H9 (cell line): ENCODE data around the gene TMPRSS7. TPM values are rescaled to one million over a fixed set of nuclear protein-coding genes. Genes with fewer than 3 reads are reported as not detected.

Experiments used
- DNase-seq: peaks from one replicate; pipeline ENCODE4 v3.0.0-alpha.2; 2017
- H2AFZ ChIP-seq: one replicate; pipeline ENCODE4 v1.6.1; 2013; ENCODE audit warnings: mild to moderate bottlenecking, low read length, control low read depth, moderate library complexity
- H2AK5ac ChIP-seq: 2 replicates; pipeline ENCODE4 v1.6.1; 2013; ENCODE audit warnings: low read length, control low read depth, mixed read lengths; ENCODE audit not compliant: insufficient read length
- H2BK120ac ChIP-seq: one replicate; pipeline ENCODE4 v1.6.1; 2013; ENCODE audit warnings: low read depth, mild to moderate bottlenecking, low read length, control low read depth, inconsistent platforms; ENCODE audit not compliant: poor library complexity, severe bottlenecking
- H2BK12ac ChIP-seq: 2 replicates; pipeline ENCODE4 v1.6.1; 2013; ENCODE audit warnings: low read length, control low read depth, mixed read lengths, low read depth; ENCODE audit not compliant: insufficient read length
- H2BK15ac ChIP-seq: 2 replicates; pipeline ENCODE4 v1.6.1; 2013; ENCODE audit warnings: low read depth, low read length, control low read depth
- H2BK20ac ChIP-seq: one replicate; pipeline ENCODE4 v1.6.1; 2013; ENCODE audit warnings: low read depth, mild to moderate bottlenecking, low read length, control low read depth, inconsistent platforms; ENCODE audit not compliant: poor library complexity, severe bottlenecking
- H2BK5ac ChIP-seq: 2 replicates; pipeline ENCODE4 v1.6.1; 2013; ENCODE audit warnings: low read length, control low read depth, mixed read lengths; ENCODE audit not compliant: insufficient read length
- H3K14ac ChIP-seq: 2 replicates; pipeline ENCODE4 v1.6.1; 2013; ENCODE audit warnings: low read length, control low read depth; ENCODE audit not compliant: insufficient read depth
- H3K18ac ChIP-seq: 2 replicates; pipeline ENCODE4 v1.6.1; 2013; ENCODE audit warnings: low read depth, mild to moderate bottlenecking, mixed read lengths, low read length, control low read depth; ENCODE audit not compliant: insufficient read length
- H3K23ac ChIP-seq: 2 replicates; pipeline ENCODE4 v1.6.1; 2013; ENCODE audit warnings: low read length, control low read depth, mixed read lengths, low read depth; ENCODE audit not compliant: insufficient read length
- H3K23me2 ChIP-seq: 2 replicates; pipeline ENCODE4 v1.6.1; 2013; ENCODE audit warnings: low read depth, mild to moderate bottlenecking, mixed read lengths, low read length, control low read depth; ENCODE audit not compliant: insufficient read length, poor library complexity, severe bottlenecking
- H3K27ac ChIP-seq: 2 replicates; pipeline ENCODE4 v1.5.1; 2013; ENCODE audit warnings: low read length, control low read depth, mixed read lengths, low read depth; ENCODE audit not compliant: insufficient read length
- H3K27me3 ChIP-seq: 2 replicates; pipeline ENCODE4 v1.6.1; 2013; ENCODE audit warnings: low read length, control low read depth, inconsistent platforms; ENCODE audit not compliant: insufficient read depth
- H3K4ac ChIP-seq: 2 replicates; pipeline ENCODE4 v1.6.1; 2013; ENCODE audit warnings: low read depth, mild to moderate bottlenecking, control low read depth, inconsistent platforms, low read length, moderate library complexity
- H3K4me1 ChIP-seq: 2 replicates; pipeline ENCODE4 v1.6.1; 2013; ENCODE audit warnings: low read length, control low read depth, inconsistent platforms; ENCODE audit not compliant: insufficient read depth
- H3K4me2 ChIP-seq: 2 replicates; pipeline ENCODE4 v1.6.1; 2013; ENCODE audit warnings: low read length, control low read depth, mixed read lengths; ENCODE audit not compliant: insufficient read length, insufficient read depth
- H3K56ac ChIP-seq: 2 replicates; pipeline ENCODE4 v1.6.1; 2013; ENCODE audit warnings: low read depth, mild to moderate bottlenecking, mixed read lengths, low read length, control low read depth; ENCODE audit not compliant: insufficient read length
- H3K79me1 ChIP-seq: 2 replicates; pipeline ENCODE4 v1.6.1; 2013; ENCODE audit warnings: low read depth, mild to moderate bottlenecking, moderate library complexity, low read length, control low read depth, inconsistent platforms; ENCODE audit not compliant: insufficient read depth, poor library complexity, severe bottlenecking
- H3K79me2 ChIP-seq: 2 replicates; pipeline ENCODE4 v1.6.1; 2013; ENCODE audit warnings: low read length, control low read depth, inconsistent platforms; ENCODE audit not compliant: insufficient read depth
- H3K9ac ChIP-seq: 2 replicates; pipeline ENCODE4 v1.6.1; 2013; ENCODE audit warnings: low read length, control low read depth, mixed read lengths; ENCODE audit not compliant: insufficient read length; ENCODE audit errors: extremely low read depth
- H3K9me3 ChIP-seq: one replicate; pipeline ENCODE4 v1.6.1; 2013; ENCODE audit warnings: low read depth, low read length, inconsistent platforms; ENCODE audit not compliant: control insufficient read depth
- H3T11ph ChIP-seq: one replicate; pipeline ENCODE4 v1.6.1; 2013; ENCODE audit warnings: mild to moderate bottlenecking, low read length, control low read depth, inconsistent platforms
- H4K20me1 ChIP-seq: one replicate; pipeline ENCODE4 v1.6.1; 2013; ENCODE audit not compliant: control insufficient read depth, insufficient read length, insufficient read depth
- H4K5ac ChIP-seq: 2 replicates; pipeline ENCODE4 v1.6.1; 2013; ENCODE audit warnings: low read depth, mild to moderate bottlenecking, mixed read lengths, low read length, control low read depth; ENCODE audit not compliant: insufficient read length
- H4K8ac ChIP-seq: replicated peaks from 2 replicates; pipeline ENCODE4 v1.6.1; 2013; ENCODE audit warnings: low read length, control low read depth, mixed read lengths, low read depth; ENCODE audit not compliant: insufficient read length
- H4K91ac ChIP-seq: 2 replicates; pipeline ENCODE4 v1.6.1; 2013; ENCODE audit warnings: low read depth, mild to moderate bottlenecking, moderate library complexity, mixed read lengths, low read length, control low read depth; ENCODE audit not compliant: insufficient read length
- H3K27ac Mint-ChIP-seq, 3 experiments: 2 replicates in 2 of 3; 3 replicates in 1 of 3; pipeline ENCODE4 v1.8.0; 2020 to 2021; ENCODE audit warnings: mixed read lengths in 3 of 3, mild to moderate bottlenecking in 1 of 3, moderate library complexity in 1 of 3
- H3K27me3 Mint-ChIP-seq: 2 replicates; pipeline ENCODE4 v1.8.0; 2021; ENCODE audit warnings: low read depth, mild to moderate bottlenecking, moderate library complexity, mixed read lengths
- H3K36me3 Mint-ChIP-seq, 3 experiments: 2 replicates in 2 of 3; 3 replicates in 1 of 3; pipeline ENCODE4 v1.8.0; 2020 to 2021; ENCODE audit warnings: low read depth in 3 of 3, mixed read lengths in 3 of 3; ENCODE audit not compliant: insufficient read depth in 1 of 3
- H3K4me1 Mint-ChIP-seq, 2 experiments: 2 replicates each; pipeline ENCODE4 v1.8.0; 2020; ENCODE audit warnings: mixed read lengths in 2 of 2
- H3K4me3 Mint-ChIP-seq, 2 experiments: 2 replicates in 1 of 2; 3 replicates in 1 of 2; pipeline ENCODE4 v1.8.0; 2020 to 2021; ENCODE audit warnings: mild to moderate bottlenecking in 2 of 2, mixed read lengths in 2 of 2, moderate library complexity in 1 of 2
- H3K9me3 Mint-ChIP-seq, 2 experiments: 2 replicates in 1 of 2; 3 replicates in 1 of 2; pipeline ENCODE4 v1.8.0; 2020; ENCODE audit warnings: mild to moderate bottlenecking in 2 of 2, mixed read lengths in 2 of 2, moderate library complexity in 1 of 2
- CTCF ChIP-seq: fragments of 200-600 bp; sonication (generic); conservative IDR thresholded peaks from 3 replicates; pipeline ENCODE4 v1.8.0; 2021; ENCODE audit warnings: antibody characterized with exemption, mild to moderate bottlenecking
- WGBS: extraction: QIAGEN DNeasy Blood & Tissue Kit; methylation state at CpG from one replicate; pipeline ENCODE4 v1.1.7; 2013; ENCODE audit warnings: missing lambda C conversion rate, low lambda C conversion rate, mixed read lengths; ENCODE audit not compliant: insufficient read length; ENCODE audit errors: extremely low coverage; 5-methylcytosine and 5-hydroxymethylcytosine counted together
- total RNA-seq: library from RNA; stranded (reverse); gene quantifications from 2 replicates; pipeline ENCODE4 v1.2.1, GENCODE V29; 2021

TMPRSS7 gene
- total RNA-seq, 1 experiment from 2014 or later, result not detected

- Mint-ChIP-seq H3K4me3 (no peak overlapping the region), H3K27ac (no peak overlapping the region), H3K27me3 (no peaks in the 10 kb centered on the region), H3K36me3 (peaks cover 9 to 30% (median 30%) of the 10 kb centered on the region in 3 experiments; a peak in 6 of 7 replicates), H3K9me3 (no peaks in the 10 kb centered on the region), H3K4me1 (no peaks in the 10 kb centered on the region)
- H2BK120ac ChIP-seq, result no peak overlapping the region
- no peaks in the 10 kb centered on the region for H3K79me2 ChIP-seq
- WGBS, result no CpG with 5 or more reads among the region's 3 CpGs
- H3K4me1 ChIP-seq, result no peaks in the 10 kb centered on the region
- TF ChIP-seq CTCF, result no peak
- no peak overlapping the region for H3K14ac ChIP-seq
- no peak overlapping the region for H3K27ac ChIP-seq
- no peaks in the 10 kb centered on the region for H3K27me3 ChIP-seq
- no peak overlapping the region for H4K8ac ChIP-seq
- no peak overlapping the region for H3K56ac ChIP-seq
- H2AFZ ChIP-seq, result no peak overlapping the region
- no peak overlapping the region for H3K4me2 ChIP-seq
- no peak overlapping the region for H4K91ac ChIP-seq
- H3T11ph ChIP-seq, result no peak overlapping the region
- H3K9ac ChIP-seq, result no peak overlapping the region
- H2AK5ac ChIP-seq, result no peak overlapping the region
- H2BK15ac ChIP-seq, result no peak overlapping the region
- no peak overlapping the region for H2BK5ac ChIP-seq
- no peak overlapping the region for H2BK20ac ChIP-seq
- H3K79me1 ChIP-seq, result no peaks in the 10 kb centered on the region
- no peaks in the 10 kb centered on the region for H3K9me3 ChIP-seq
- H3K18ac ChIP-seq, result no peak overlapping the region
- no peak overlapping the region for H4K5ac ChIP-seq
- no peak overlapping the region for H3K4ac ChIP-seq
- no peaks in the 10 kb centered on the region for H4K20me1 ChIP-seq
- no peak overlapping the region for H3K23ac ChIP-seq
- H2BK12ac ChIP-seq, result no peak overlapping the region
- DNase-seq, result no peak
- no peaks in the 10 kb centered on the region for H3K23me2 ChIP-seq
Measured at GRCh38 chr3:111986800-111987199, 47.7 kb upstream of the TMPRSS7 start.
